Neural cell (in vitro differentiated cells): ENCODE data around the gene GRAMD1B. TPM values are rescaled to one million over a fixed set of nuclear protein-coding genes. Genes with fewer than 3 reads are reported as not detected.

Source experiments
- H2AFZ ChIP-seq: fragments of 200-600, 300-800 bp; sonication (generic), shearing (Covaris generic); 2 replicates; pipeline ENCODE4 v1.6.0; 2014; ENCODE audit warnings: low read depth, mild to moderate bottlenecking, antibody characterized with exemption, low read length, moderate library complexity
- H3F3A ChIP-seq: fragments of 200-600 bp; shearing (Covaris generic); 2 replicates; pipeline ENCODE4 v1.6.1; 2016; ENCODE audit warnings: mild to moderate bottlenecking, moderate library complexity, mixed read lengths, antibody characterized with exemption, low read length; ENCODE audit not compliant: insufficient read depth, poor library complexity, severe bottlenecking
- H3K27ac ChIP-seq: fragments of 200-600, 300-800 bp; sonication (generic), shearing (Covaris generic); 2 replicates; pipeline ENCODE4 v1.5.1; 2014; ENCODE audit warnings: mild to moderate bottlenecking, low read length, moderate library complexity
- H3K27me3 ChIP-seq: fragments of 300-800, 200-600 bp; sonication (generic), shearing (Covaris generic); 2 replicates; pipeline ENCODE4 v1.6.0; 2014; ENCODE audit warnings: mild to moderate bottlenecking, low read depth, low read length, moderate library complexity; ENCODE audit not compliant: insufficient read depth
- H3K36me3 ChIP-seq: fragments of 300-800, 200-600 bp; sonication (generic), shearing (Covaris generic); 2 replicates; pipeline ENCODE4 v1.5.1; 2014; ENCODE audit warnings: mild to moderate bottlenecking, antibody characterized with exemption, low read length, moderate library complexity; ENCODE audit not compliant: insufficient read depth
- H3K4me2 ChIP-seq: fragments of 300-800, 200-600 bp; sonication (generic), shearing (Covaris generic); 2 replicates; pipeline ENCODE4 v1.6.0; 2014; ENCODE audit warnings: mild to moderate bottlenecking, low read length
- H3K4me3 ChIP-seq: fragments of 300-800, 200-600 bp; sonication (generic), shearing (Covaris generic); 2 replicates; pipeline ENCODE4 v1.5.1; 2014; ENCODE audit warnings: mild to moderate bottlenecking, low read length, moderate library complexity
- H3K79me2 ChIP-seq: fragments of 200-600 bp; shearing (Covaris generic); replicated peaks from 2 replicates; pipeline ENCODE4 v1.6.0; 2014; ENCODE audit warnings: mild to moderate bottlenecking, low read length, moderate library complexity; ENCODE audit not compliant: insufficient read depth
- H3K9ac ChIP-seq: fragments of 300-800, 200-600 bp; sonication (generic), shearing (Covaris generic); 2 replicates; pipeline ENCODE4 v1.6.1; 2016; ENCODE audit warnings: mild to moderate bottlenecking, low read length, mixed read lengths
- H3K9me2 ChIP-seq: fragments of 200-600 bp; shearing (Covaris generic); 2 replicates; pipeline ENCODE4 v1.6.1; 2016; ENCODE audit warnings: mild to moderate bottlenecking, low read length, mixed read lengths; ENCODE audit not compliant: insufficient read depth
- H3K9me3 ChIP-seq: fragments of 200-600, 300-800 bp; sonication (generic), shearing (Covaris generic); 2 replicates; pipeline ENCODE4 v1.6.1; 2016; ENCODE audit warnings: mild to moderate bottlenecking, mixed run types, low read length, moderate library complexity, mixed read lengths
- H4K20me1 ChIP-seq: fragments of 200-600 bp; shearing (Covaris generic); 2 replicates; pipeline ENCODE4 v1.6.1; 2016; ENCODE audit warnings: mild to moderate bottlenecking, mixed run types; ENCODE audit not compliant: insufficient read depth
- EP300 ChIP-seq: fragments of 450-650 bp; conservative IDR thresholded peaks from 2 replicates; pipeline ENCODE4 v1.6.1; 2014; ENCODE audit warnings: antibody characterized with exemption, mild to moderate bottlenecking, moderate library complexity; ENCODE audit not compliant: poor library complexity, severe bottlenecking
- EZH2 ChIP-seq: fragments of 200-600, 300-800 bp; shearing (Covaris generic), sonication (generic); IDR thresholded peaks from 2 replicates; pipeline ENCODE4 v1.6.1; 2014; ENCODE audit warnings: antibody characterized with exemption, low read length, borderline replicate concordance, mild to moderate bottlenecking; ENCODE audit not compliant: insufficient read depth, poor library complexity, severe bottlenecking
- MXI1 ChIP-seq: fragments of 450-650 bp; conservative IDR thresholded peaks from 2 replicates; pipeline ENCODE4 v1.6.1; 2014; ENCODE audit warnings: antibody characterized with exemption, mild to moderate bottlenecking; ENCODE audit not compliant: poor library complexity, severe bottlenecking
- POLR2AphosphoS5 ChIP-seq: IDR thresholded peaks from 2 replicates; pipeline ENCODE4 v1.6.1; 2012
- RAD21 ChIP-seq: fragments of 450-650 bp; conservative IDR thresholded peaks from 2 replicates; pipeline ENCODE4 v1.6.1; 2014; ENCODE audit warnings: antibody characterized with exemption, mild to moderate bottlenecking, moderate library complexity
- SMC3 ChIP-seq: fragments of 450-650 bp; conservative IDR thresholded peaks from 2 replicates; pipeline ENCODE4 v1.6.1; 2014; ENCODE audit warnings: antibody characterized with exemption, mild to moderate bottlenecking, moderate library complexity; ENCODE audit not compliant: poor library complexity
- TAF1 ChIP-seq: IDR thresholded peaks from 2 replicates; pipeline ENCODE4 v1.6.1; 2012; ENCODE audit warnings: low read depth
- polyA plus RNA-seq: library from polyadenylated mRNA; depleted of rRNA; stranded (reverse); fragments of >200 nt; gene quantifications from 2 replicates; pipeline ENCODE4 v1.2.3, GENCODE V29; 2014
- TF ChIP-seq, protein P1 (sequence below): IDR thresholded peaks from 2 replicates; pipeline ENCODE4 v1.6.1; 2012; ENCODE audit warnings: borderline replicate concordance
- TF ChIP-seq, protein P2 (sequence below): fragments of 450-650 bp; IDR thresholded peaks from 2 replicates; pipeline ENCODE4 v1.5.1; 2014; ENCODE audit warnings: antibody characterized with exemption, mild to moderate bottlenecking, moderate library complexity; ENCODE audit not compliant: poor library complexity, severe bottlenecking

Gene GRAMD1B
- polyA plus RNA-seq, 1 donor from 2014 or later: 1.5 TPM

DNA sequence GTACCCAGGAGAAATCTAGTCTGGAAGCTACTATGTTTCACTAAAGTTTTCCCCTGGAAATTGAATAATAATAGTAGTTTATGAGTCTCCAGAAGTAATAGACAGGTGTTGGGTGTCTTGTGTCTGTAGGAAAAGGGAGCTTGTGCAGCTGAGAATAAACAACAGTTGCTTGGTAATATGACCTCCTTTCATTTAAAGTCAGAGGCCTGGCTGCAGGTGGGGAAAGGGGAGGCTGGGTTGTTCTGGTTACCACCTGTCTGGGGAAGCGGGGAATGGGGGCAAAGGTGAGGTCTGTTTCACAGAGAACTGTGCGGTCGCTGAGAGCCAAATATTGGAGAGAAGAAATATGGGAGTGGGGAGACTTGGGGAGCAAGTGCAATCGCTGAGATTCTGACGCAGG is 3.3 kb upstream of the GRAMD1B start:
- Histone ChIP-seq H3K4me3 (no peak overlapping the region), H2AFZ (no peak overlapping the region), H3K36me3 (no peaks in the 10 kb centered on the region), H3K27ac (no peak overlapping the region), H3K9me3 (no peaks in the 10 kb centered on the region), H3K9me2 (no peaks in the 10 kb centered on the region), H3K79me2 (no peaks in the 10 kb centered on the region), H3K27me3 (peaks cover 24% of the 10 kb centered on the region), H3K9ac (no peak overlapping the region), H3F3A (no peaks in the 10 kb centered on the region), H4K20me1 (no peaks in the 10 kb centered on the region), H3K4me2 (no peak overlapping the region)
- TF ChIP-seq MXI1: no peak
- TF ChIP-seq POLR2AphosphoS5: no peak
- no peak for TF ChIP-seq TAF1
- TF ChIP-seq, protein P1, sequence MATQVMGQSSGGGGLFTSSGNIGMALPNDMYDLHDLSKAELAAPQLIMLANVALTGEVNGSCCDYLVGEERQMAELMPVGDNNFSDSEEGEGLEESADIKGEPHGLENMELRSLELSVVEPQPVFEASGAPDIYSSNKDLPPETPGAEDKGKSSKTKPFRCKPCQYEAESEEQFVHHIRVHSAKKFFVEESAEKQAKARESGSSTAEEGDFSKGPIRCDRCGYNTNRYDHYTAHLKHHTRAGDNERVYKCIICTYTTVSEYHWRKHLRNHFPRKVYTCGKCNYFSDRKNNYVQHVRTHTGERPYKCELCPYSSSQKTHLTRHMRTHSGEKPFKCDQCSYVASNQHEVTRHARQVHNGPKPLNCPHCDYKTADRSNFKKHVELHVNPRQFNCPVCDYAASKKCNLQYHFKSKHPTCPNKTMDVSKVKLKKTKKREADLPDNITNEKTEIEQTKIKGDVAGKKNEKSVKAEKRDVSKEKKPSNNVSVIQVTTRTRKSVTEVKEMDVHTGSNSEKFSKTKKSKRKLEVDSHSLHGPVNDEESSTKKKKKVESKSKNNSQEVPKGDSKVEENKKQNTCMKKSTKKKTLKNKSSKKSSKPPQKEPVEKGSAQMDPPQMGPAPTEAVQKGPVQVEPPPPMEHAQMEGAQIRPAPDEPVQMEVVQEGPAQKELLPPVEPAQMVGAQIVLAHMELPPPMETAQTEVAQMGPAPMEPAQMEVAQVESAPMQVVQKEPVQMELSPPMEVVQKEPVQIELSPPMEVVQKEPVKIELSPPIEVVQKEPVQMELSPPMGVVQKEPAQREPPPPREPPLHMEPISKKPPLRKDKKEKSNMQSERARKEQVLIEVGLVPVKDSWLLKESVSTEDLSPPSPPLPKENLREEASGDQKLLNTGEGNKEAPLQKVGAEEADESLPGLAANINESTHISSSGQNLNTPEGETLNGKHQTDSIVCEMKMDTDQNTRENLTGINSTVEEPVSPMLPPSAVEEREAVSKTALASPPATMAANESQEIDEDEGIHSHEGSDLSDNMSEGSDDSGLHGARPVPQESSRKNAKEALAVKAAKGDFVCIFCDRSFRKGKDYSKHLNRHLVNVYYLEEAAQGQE: no peak
- TF ChIP-seq, protein P2, sequence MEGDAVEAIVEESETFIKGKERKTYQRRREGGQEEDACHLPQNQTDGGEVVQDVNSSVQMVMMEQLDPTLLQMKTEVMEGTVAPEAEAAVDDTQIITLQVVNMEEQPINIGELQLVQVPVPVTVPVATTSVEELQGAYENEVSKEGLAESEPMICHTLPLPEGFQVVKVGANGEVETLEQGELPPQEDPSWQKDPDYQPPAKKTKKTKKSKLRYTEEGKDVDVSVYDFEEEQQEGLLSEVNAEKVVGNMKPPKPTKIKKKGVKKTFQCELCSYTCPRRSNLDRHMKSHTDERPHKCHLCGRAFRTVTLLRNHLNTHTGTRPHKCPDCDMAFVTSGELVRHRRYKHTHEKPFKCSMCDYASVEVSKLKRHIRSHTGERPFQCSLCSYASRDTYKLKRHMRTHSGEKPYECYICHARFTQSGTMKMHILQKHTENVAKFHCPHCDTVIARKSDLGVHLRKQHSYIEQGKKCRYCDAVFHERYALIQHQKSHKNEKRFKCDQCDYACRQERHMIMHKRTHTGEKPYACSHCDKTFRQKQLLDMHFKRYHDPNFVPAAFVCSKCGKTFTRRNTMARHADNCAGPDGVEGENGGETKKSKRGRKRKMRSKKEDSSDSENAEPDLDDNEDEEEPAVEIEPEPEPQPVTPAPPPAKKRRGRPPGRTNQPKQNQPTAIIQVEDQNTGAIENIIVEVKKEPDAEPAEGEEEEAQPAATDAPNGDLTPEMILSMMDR: no peak
- no peak for TF ChIP-seq SMC3
- no peak for TF ChIP-seq EZH2
- TF ChIP-seq RAD21: no peak
- TF ChIP-seq EP300: no peak

DNA sequence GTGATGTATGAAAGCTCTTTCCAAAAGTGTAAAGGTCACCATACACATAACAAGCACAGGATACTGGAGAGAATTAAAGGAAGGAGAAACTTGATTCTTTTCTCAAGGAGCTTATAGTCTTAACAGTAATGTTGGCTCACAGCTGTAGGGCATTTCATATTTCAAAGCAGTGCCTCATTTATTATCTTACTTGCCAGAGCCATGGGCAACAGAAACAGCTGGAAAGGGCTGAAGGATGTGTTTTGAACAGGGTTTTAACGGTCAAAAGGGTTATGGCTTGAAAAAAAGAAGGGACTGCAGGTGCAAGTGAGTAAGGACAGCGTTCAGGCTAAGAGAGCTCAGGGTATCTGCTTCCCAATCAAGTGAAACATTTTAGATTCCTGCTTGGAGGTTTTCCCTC is 2.7 kb upstream of the GRAMD1B start:
- H3K9ac ChIP-seq: no peak overlapping the region
- no peaks in the 10 kb centered on the region for H4K20me1 ChIP-seq
- H3K27ac ChIP-seq: no peak overlapping the region
- H3K36me3 ChIP-seq: no peaks in the 10 kb centered on the region
- TF ChIP-seq MXI1 (no peak), TAF1 (no peak), SMC3 (no peak), EP300 (no peak), RAD21 (no peak), POLR2AphosphoS5 (no peak), EZH2 (no peak)
- TF ChIP-seq, protein P2: no peak
- TF ChIP-seq, protein P1: no peak
- no peaks in the 10 kb centered on the region for H3K9me3 ChIP-seq
- peaks cover 26% of the 10 kb centered on the region for H3K27me3 ChIP-seq
- H2AFZ ChIP-seq: no peak overlapping the region
- H3K9me2 ChIP-seq: no peaks in the 10 kb centered on the region
- no peaks in the 10 kb centered on the region for H3K79me2 ChIP-seq
- no peak overlapping the region for H3K4me2 ChIP-seq
- H3K4me3 ChIP-seq: no peak overlapping the region
- no peaks in the 10 kb centered on the region for H3F3A ChIP-seq
